ENCODE measurements around the gene MCM5. TPM values are rescaled to one million over a fixed set of nuclear protein-coding genes. Genes with fewer than 3 reads are reported as not detected.

MCM5 gene
- total RNA-seq, 4 donors from 2014 or later: 11.6 to 26.6 (median 13.3) TPM

DNA sequence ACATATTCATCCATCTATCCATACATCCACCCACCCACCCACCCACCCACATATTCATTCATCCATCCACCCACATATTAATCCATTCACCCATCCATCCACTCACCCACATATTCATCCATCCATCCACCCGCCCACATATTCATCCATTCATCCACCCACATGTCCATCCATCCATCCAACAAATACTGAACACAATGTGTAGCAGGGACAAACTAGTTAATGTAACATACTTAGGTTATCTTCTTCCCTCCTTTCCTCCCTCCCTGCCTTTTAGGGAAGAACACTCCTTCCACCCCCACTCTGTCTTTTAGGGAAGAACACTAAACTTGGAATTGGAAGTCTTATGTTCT, 39.4 kb downstream of the MCM5 start:
- TF ChIP-seq CTCF (IDR thresholded peaks at IDR 0.05) (no peak), POLR2AphosphoS5 (IDR thresholded peaks at IDR 0.05) (no peak), EP300 (IDR thresholded peaks at IDR 0.05; ENCODE audit: low read depth) (no peak), POLR2A (IDR thresholded peaks at IDR 0.05) (no peak)
- WGBS, 2 donors (ENCODE audit: low coverage in 1 of 2): 86% methylated on average over 1 of the region's 1 CpG; no CpG with 5 or more reads in 1 of the 2 donors
- H3K27me3 ChIP-seq: no peaks in the 10 kb centered on the region
- no peak for DNase-seq
- no peak overlapping the region for H3K4me3 ChIP-seq
- no peaks in the 10 kb centered on the region for H3K9me3 ChIP-seq
- H3K27ac ChIP-seq: no peak overlapping the region
- intact Hi-C loops (cut with DNase I; ENCODE audit: low total_unique reads) (no loop called here), in situ Hi-C loops (cut with MboI; ENCODE audit: low pct_ligation_motif_present in 1 of 4, low pct_unique_long_range_greater_than_20kb in 1 of 4, low sequenced_read_pairs in 3 of 4) (loop anchor here in 2 of 4 donors (10.0 kb wide), 1 partner anchor 145 kb away; no protein-coding TSS in a partner anchor)
- no peaks in the 10 kb centered on the region for H3K4me1 ChIP-seq
- no peaks in the 10 kb centered on the region for H3K36me3 ChIP-seq

DNA sequence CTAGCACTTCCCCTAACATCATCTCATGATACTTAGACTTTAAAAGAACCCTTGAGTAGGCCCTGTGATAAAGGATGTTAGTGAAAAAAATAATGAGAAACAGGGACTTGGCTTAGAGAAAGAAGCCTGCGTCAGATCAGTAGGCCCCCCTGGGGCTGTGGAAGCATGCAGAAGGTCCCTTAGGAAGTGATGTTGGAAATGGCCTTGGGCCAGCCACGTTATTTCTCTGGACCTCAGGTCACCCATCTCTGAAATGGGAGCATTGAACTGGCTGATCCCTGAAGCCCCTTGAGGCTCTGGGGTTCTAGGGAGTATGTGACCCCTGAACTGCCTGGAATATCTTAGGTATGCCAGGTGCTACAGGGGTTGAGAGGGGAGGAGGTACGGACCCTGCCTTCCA, 40.2 kb downstream of the MCM5 start:
- no peak overlapping the region for H3K27ac ChIP-seq
- TF ChIP-seq POLR2AphosphoS5 (IDR thresholded peaks at IDR 0.05): no peak
- TF ChIP-seq POLR2A (IDR thresholded peaks at IDR 0.05): no peak
- no peak for TF ChIP-seq CTCF (IDR thresholded peaks at IDR 0.05)
- no peak for TF ChIP-seq EP300 (IDR thresholded peaks at IDR 0.05; ENCODE audit: low read depth)
- DNase-seq: no peak
- H3K4me1 ChIP-seq: no peaks in the 10 kb centered on the region
- intact Hi-C loops (cut with DNase I; ENCODE audit: low total_unique reads): no loop called here
- no peaks in the 10 kb centered on the region for H3K9me3 ChIP-seq
- no peaks in the 10 kb centered on the region for H3K27me3 ChIP-seq
- 80% methylated on average over 1 to 3 of the region's 3 CpGs for WGBS, 2 donors (ENCODE audit: low coverage in 1 of 2)
- in situ Hi-C loops (cut with MboI; ENCODE audit: low pct_ligation_motif_present in 1 of 4, low pct_unique_long_range_greater_than_20kb in 1 of 4, low sequenced_read_pairs in 3 of 4): no loop called here
- no peaks in the 10 kb centered on the region for H3K36me3 ChIP-seq
- H3K4me3 ChIP-seq: no peak overlapping the region

- Histone ChIP-seq H3K27me3 (no peaks in the 10 kb centered on the region), H3K4me1 (peaks cover 0 to 3% (median under 1%) of the 10 kb centered on the region in 4 donors), H3K36me3 (no peaks in the 10 kb centered on the region), H3K27ac (no peak overlapping the region), H3K9me3 (no peaks in the 10 kb centered on the region), H3K4me3 (no peak overlapping the region)
- in situ Hi-C loops (cut with MboI; ENCODE audit: low pct_ligation_motif_present in 1 of 4, low pct_unique_long_range_greater_than_20kb in 1 of 4, low sequenced_read_pairs in 3 of 4): no loop called here
- DNase-seq: no peak
- no peak for TF ChIP-seq EP300 (IDR thresholded peaks at IDR 0.05; ENCODE audit: low read depth)
- TF ChIP-seq CTCF (IDR thresholded peaks at IDR 0.05): no peak
- no peak for TF ChIP-seq POLR2AphosphoS5 (IDR thresholded peaks at IDR 0.05)
- no peak for TF ChIP-seq POLR2A (IDR thresholded peaks at IDR 0.05)
- 87% methylated on average over 9 of the region's 9 CpGs; no CpG with 5 or more reads in 1 of the 2 donors for WGBS, 2 donors (ENCODE audit: low coverage in 1 of 2)
- intact Hi-C loops (cut with DNase I; ENCODE audit: low total_unique reads): no loop called here
Measured at GRCh38 chr22:35441489-35442100, 41.7 kb downstream of the MCM5 start.

DNA sequence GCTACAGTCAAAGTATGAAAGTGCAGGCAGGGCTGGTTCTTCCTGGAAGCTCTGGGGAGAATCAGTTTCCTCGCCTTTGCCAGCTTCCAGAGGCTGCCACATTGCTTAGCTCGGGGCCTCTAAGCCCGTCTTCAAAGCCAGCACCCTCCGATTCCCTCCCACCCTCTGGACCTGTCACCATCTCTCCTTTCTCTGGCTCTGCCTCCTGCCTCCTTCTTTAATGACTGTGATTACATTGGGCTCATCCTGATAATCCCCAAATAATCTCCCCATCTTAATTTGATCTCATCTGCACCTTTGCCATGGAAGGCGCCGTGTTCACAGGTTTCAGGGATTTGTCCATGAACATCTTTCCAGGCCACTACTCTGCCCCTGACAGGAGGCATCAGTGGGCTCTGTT, 42.5 kb downstream of the MCM5 start:
- no peak overlapping the region for H3K27ac ChIP-seq
- no peak for TF ChIP-seq EP300 (IDR thresholded peaks at IDR 0.05; ENCODE audit: low read depth)
- H3K27me3 ChIP-seq: no peaks in the 10 kb centered on the region
- no peaks in the 10 kb centered on the region for H3K9me3 ChIP-seq
- WGBS, 2 donors (ENCODE audit: low coverage in 1 of 2): 84 to 95% methylated on average over 4 to 6 of the region's 6 CpGs
- H3K4me1 ChIP-seq: peaks cover under 1 to 12% (median 9%) of the 10 kb centered on the region in 4 donors
- intact Hi-C loops (cut with DNase I; ENCODE audit: low total_unique reads) (no loop called here), in situ Hi-C loops (cut with MboI; ENCODE audit: low pct_ligation_motif_present in 1 of 4, low pct_unique_long_range_greater_than_20kb in 1 of 4, low sequenced_read_pairs in 3 of 4) (no loop called here)
- no peak overlapping the region for H3K4me3 ChIP-seq
- no peak for DNase-seq
- no peaks in the 10 kb centered on the region for H3K36me3 ChIP-seq

- intact Hi-C loops (cut with DNase I; ENCODE audit: low total_unique reads): no loop called here
- in situ Hi-C loops (cut with MboI; ENCODE audit: low pct_ligation_motif_present in 1 of 4, low pct_unique_long_range_greater_than_20kb in 1 of 4, low sequenced_read_pairs in 3 of 4): no loop called here
- TF ChIP-seq CTCF (IDR thresholded peaks at IDR 0.05) (no peak), POLR2A (IDR thresholded peaks at IDR 0.05) (no peak)
- no peaks in the 10 kb centered on the region for H3K27me3 ChIP-seq
- no peaks in the 10 kb centered on the region for H3K36me3 ChIP-seq
- no peak for DNase-seq
- H3K27ac ChIP-seq: no peak overlapping the region
- no peaks in the 10 kb centered on the region for H3K9me3 ChIP-seq
- H3K4me3 ChIP-seq: no peak overlapping the region
- 75% methylated on average over 6 of the region's 6 CpGs; no CpG with 5 or more reads in 1 of the 2 donors for WGBS, 2 donors (ENCODE audit: low coverage in 1 of 2)
- peaks cover 9 to 21% (median 17%) of the 10 kb centered on the region in 4 donors for H3K4me1 ChIP-seq
Measured at GRCh38 chr22:35443338-35443737, 43.4 kb downstream of the MCM5 start.

Measured in transverse colon (tissue), 4 donors.